ENCODE data around the gene LIPT2.

The LIPT2 gene

DNA sequence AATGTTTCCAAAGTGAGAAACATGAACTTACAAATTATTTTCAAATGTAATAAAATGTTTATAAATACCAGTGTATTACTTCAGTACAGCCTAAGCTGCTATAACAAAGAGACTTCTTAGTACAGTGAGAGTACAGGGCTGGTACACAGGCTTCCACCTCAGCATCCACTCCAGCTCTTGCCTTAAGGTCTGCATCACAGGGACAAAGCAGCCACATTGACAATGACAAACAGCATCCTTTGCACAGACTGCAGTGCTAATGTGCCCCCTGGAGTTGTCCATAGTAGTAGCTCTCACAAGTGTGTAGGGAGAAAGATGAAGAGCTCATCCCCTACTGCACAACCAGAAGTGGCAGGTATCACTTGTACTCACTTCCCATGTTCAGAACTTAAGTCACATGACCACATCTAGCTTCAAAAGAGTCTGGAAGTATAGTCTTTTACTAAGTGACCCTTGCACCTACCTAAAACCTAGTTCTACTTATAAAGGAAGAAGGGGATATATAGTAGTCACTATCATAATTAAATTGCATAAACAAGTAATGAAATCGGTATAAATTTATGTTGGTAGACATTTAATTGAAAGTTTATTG lies 10.7 kb upstream of the LIPT2 start:
- Histone ChIP-seq H3K4me1 (ENCODE audit: control insufficient read depth, insufficient read depth, low read length) (no peaks in the 10 kb centered on the region), H3K27ac (ENCODE audit: low read length) (no peak overlapping the region), H3K36me3 (ENCODE audit: control insufficient read depth, insufficient read depth, low read length) (no peaks in the 10 kb centered on the region), H3K4me3 (ENCODE audit: low read length) (no peak overlapping the region), H3K9me3 (ENCODE audit: control insufficient read depth, insufficient read depth, low read length) (no peaks in the 10 kb centered on the region; the same call in none of the 2 replicates), H3K27me3 (ENCODE audit: control insufficient read depth, insufficient read depth, low read length) (no peaks in the 10 kb centered on the region)
- no peak for DNase-seq (ENCODE audit: low read depth, low spot score)
- 100% methylated on average over 1 of the region's 1 CpG for WGBS (ENCODE audit: insufficient coverage, insufficient read length)

DNA sequence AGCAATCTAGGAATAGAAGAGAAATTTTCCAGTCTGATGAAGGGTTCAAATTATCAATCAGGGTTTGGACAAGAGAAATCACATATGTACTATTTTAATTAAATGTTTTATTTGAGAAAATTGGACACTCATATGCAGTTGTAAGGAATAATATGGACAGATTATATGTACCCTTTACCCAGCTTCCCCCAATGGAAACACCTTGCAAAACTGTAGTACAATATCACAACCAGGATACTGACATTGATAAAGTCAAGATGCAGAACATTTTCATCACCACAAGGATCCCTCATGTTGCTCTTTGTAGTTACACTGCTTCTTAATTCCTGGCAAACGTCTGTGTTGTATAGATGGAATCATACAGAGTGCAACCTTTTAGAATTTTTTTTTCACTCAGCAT lies 1.4 kb upstream of the LIPT2 start:
- Histone ChIP-seq H3K27ac (ENCODE audit: low read length) (no peak overlapping the region), H3K4me3 (ENCODE audit: low read length) (no peak overlapping the region), H3K27me3 (ENCODE audit: control insufficient read depth, insufficient read depth, low read length) (no peaks in the 10 kb centered on the region), H3K4me1 (ENCODE audit: control insufficient read depth, insufficient read depth, low read length) (peaks cover 3% of the 10 kb centered on the region; the same call in 1 of the 2 replicates), H3K36me3 (ENCODE audit: control insufficient read depth, insufficient read depth, low read length) (no peaks in the 10 kb centered on the region), H3K9me3 (ENCODE audit: control insufficient read depth, insufficient read depth, low read length) (no peaks in the 10 kb centered on the region)
- no CpG with 5 or more reads among the region's 1 CpG for WGBS (ENCODE audit: insufficient coverage, insufficient read length)
- no peak for DNase-seq (ENCODE audit: low read depth, low spot score)

DNA sequence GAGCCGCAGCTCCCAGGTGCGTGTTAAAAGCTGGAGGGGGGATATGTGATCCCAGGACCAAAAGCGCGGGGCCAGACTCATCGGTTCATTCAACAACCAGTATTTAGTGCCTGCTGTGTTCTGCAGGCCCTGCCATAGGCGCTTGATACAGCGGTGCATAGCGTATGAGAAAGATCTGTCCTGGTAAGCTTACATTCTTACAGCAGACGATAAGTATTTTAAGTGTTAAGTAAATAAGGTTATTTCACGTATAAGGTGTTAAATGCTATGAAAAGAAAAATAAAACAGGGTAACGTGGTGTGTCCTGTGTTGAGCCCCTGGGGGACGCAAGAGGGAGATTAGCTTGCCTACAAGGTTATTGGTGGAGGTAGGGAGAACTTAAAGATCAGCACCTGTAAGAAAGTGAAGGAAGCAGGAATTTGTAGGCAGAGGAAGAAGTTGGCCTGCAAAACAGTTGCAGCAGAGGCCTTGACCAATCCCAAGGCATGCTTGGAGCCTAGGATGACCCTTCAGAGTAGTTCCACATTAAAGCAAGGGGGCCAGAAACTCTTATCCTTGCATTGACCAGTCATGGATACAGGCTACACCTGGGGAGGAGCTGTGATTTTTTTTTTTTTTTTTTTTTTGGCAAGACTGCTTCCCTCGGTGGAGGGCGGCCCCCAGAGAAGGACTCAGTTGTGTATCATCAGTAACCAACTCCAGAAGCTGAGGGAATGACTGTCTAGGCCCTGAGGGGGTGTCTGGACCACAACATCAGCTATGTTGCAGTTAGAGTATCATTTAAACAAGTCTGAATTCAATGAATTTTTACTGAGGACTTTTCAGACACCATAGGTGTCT lies 487 bp upstream of the LIPT2 start:
- Histone ChIP-seq H3K4me3 (ENCODE audit: low read length) (peak overlapping the region; percentile 75; the same call in 1 of the 2 replicates), H3K36me3 (ENCODE audit: control insufficient read depth, insufficient read depth, low read length) (no peaks in the 10 kb centered on the region), H3K4me1 (ENCODE audit: control insufficient read depth, insufficient read depth, low read length) (peaks cover 3% of the 10 kb centered on the region; the same call in 1 of the 2 replicates), H3K27ac (ENCODE audit: low read length) (no peak overlapping the region), H3K9me3 (ENCODE audit: control insufficient read depth, insufficient read depth, low read length) (no peaks in the 10 kb centered on the region), H3K27me3 (ENCODE audit: control insufficient read depth, insufficient read depth, low read length) (no peaks in the 10 kb centered on the region)
- DNase-seq (ENCODE audit: low read depth, low spot score), result peak; percentile 52
- 100% methylated on average over 1 of the region's 14 CpGs for WGBS (ENCODE audit: insufficient coverage, insufficient read length)

DNA sequence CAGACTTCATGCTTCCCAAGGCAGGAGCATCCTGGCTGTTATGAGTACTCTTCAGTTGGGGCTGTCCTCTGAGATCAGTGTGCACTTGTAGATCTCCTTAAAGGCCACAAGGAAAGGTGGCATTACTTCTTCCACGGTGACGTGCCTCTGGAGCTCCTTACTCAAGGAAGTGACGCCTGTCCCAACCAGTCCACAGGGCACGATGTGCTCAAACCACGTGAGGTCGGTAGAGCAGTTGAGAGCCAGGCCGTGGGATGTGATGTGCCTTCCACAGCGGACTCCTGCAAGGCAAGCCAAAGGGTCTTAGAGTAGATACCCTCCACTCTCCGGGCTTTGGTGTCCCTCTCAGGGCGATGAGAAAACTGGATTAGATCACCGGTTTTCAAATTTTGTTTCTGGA lies 1.4 kb downstream of the LIPT2 start:
- Histone ChIP-seq H3K4me3 (ENCODE audit: low read length) (no peak overlapping the region), H3K27ac (ENCODE audit: low read length) (no peak overlapping the region), H3K9me3 (ENCODE audit: control insufficient read depth, insufficient read depth, low read length) (no peaks in the 10 kb centered on the region), H3K36me3 (ENCODE audit: control insufficient read depth, insufficient read depth, low read length) (no peaks in the 10 kb centered on the region), H3K4me1 (ENCODE audit: control insufficient read depth, insufficient read depth, low read length) (peaks cover 5% of the 10 kb centered on the region; the same call in 1 of the 2 replicates), H3K27me3 (ENCODE audit: control insufficient read depth, insufficient read depth, low read length) (no peaks in the 10 kb centered on the region)
- no peak for DNase-seq (ENCODE audit: low read depth, low spot score)
- WGBS (ENCODE audit: insufficient coverage, insufficient read length), result no CpG with 5 or more reads among the region's 11 CpGs

DNA sequence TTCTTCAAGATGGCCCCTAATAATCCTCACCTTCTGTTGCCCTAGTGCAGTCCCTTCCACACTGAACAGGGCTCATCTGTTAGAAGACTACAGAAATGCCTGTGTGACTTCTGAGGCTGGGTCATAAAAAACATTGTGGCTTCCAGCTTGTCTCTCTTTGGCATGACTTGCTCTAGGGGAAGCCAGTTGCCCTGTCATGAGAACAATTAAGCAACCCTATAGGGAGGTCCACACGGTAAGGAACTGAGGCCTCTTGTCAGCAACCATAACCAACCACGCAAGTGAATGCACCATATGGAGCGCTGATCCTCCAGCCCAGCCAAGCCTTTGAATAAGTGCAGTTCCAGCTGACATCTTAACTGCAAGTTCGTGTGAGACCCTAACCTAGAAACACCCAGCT lies 2.6 kb downstream of the LIPT2 start:
- H3K9me3 ChIP-seq (ENCODE audit: control insufficient read depth, insufficient read depth, low read length), result no peaks in the 10 kb centered on the region
- H3K27me3 ChIP-seq (ENCODE audit: control insufficient read depth, insufficient read depth, low read length), result no peaks in the 10 kb centered on the region
- no CpG with 5 or more reads among the region's 4 CpGs for WGBS (ENCODE audit: insufficient coverage, insufficient read length)
- H3K36me3 ChIP-seq (ENCODE audit: control insufficient read depth, insufficient read depth, low read length), result no peaks in the 10 kb centered on the region
- no peak overlapping the region for H3K27ac ChIP-seq (ENCODE audit: low read length)
- H3K4me1 ChIP-seq (ENCODE audit: control insufficient read depth, insufficient read depth, low read length), result peaks cover 5% of the 10 kb centered on the region; the same call in 1 of the 2 replicates
- DNase-seq (ENCODE audit: low read depth, low spot score), result no peak
- H3K4me3 ChIP-seq (ENCODE audit: low read length), result no peak overlapping the region

DNA sequence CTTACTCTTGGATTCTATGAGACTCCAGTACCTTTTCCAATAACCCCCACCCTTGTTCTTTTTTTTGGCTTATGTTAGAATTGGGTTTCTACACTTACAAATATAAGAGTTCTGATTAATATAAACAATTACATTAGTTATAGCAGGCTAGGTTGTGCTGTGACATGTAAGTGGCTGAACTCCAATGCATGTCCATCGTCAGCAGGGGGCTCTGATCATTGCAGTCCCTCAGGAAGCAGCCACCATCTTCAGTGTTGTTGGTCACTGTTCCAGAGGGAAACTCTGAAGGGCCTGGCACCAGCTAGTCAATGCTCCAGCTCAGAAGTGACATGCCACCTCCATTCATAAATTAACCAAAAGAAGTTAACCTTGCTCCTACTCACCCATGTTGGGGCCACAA lies 5.6 kb downstream of the LIPT2 start:
- WGBS (ENCODE audit: insufficient coverage, insufficient read length), result no CpG with 5 or more reads among the region's 1 CpG
- H3K4me3 ChIP-seq (ENCODE audit: low read length), result no peak overlapping the region
- H3K27me3 ChIP-seq (ENCODE audit: control insufficient read depth, insufficient read depth, low read length), result no peaks in the 10 kb centered on the region
- no peaks in the 10 kb centered on the region for H3K9me3 ChIP-seq (ENCODE audit: control insufficient read depth, insufficient read depth, low read length)
- no peak for DNase-seq (ENCODE audit: low read depth, low spot score)
- no peak overlapping the region for H3K27ac ChIP-seq (ENCODE audit: low read length)
- no peaks in the 10 kb centered on the region for H3K36me3 ChIP-seq (ENCODE audit: control insufficient read depth, insufficient read depth, low read length)
- peaks cover 5% of the 10 kb centered on the region; the same call in 1 of the 2 replicates for H3K4me1 ChIP-seq (ENCODE audit: control insufficient read depth, insufficient read depth, low read length)

DNA sequence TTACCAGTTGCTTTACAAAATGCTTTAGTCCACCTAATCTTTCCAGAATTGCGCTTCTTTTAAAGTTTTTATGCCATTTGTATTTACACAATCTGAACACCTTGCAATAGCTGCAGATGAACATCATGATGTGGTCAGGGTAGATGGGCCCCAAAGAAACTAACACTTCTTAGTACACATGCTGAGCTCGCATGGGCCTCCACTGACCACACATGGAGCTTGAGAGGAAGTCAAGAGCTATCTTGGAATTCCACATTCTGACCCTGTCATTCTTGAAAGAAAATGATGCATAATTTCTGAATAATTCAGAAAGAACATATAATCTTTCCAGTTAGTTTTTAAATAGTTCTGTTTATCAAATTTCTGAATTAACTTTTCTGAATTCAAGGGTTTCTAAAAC lies 7.7 kb downstream of the LIPT2 start:
- no peaks in the 10 kb centered on the region for H3K27me3 ChIP-seq (ENCODE audit: control insufficient read depth, insufficient read depth, low read length)
- no CpG with 5 or more reads among the region's 2 CpGs for WGBS (ENCODE audit: insufficient coverage, insufficient read length)

DNA sequence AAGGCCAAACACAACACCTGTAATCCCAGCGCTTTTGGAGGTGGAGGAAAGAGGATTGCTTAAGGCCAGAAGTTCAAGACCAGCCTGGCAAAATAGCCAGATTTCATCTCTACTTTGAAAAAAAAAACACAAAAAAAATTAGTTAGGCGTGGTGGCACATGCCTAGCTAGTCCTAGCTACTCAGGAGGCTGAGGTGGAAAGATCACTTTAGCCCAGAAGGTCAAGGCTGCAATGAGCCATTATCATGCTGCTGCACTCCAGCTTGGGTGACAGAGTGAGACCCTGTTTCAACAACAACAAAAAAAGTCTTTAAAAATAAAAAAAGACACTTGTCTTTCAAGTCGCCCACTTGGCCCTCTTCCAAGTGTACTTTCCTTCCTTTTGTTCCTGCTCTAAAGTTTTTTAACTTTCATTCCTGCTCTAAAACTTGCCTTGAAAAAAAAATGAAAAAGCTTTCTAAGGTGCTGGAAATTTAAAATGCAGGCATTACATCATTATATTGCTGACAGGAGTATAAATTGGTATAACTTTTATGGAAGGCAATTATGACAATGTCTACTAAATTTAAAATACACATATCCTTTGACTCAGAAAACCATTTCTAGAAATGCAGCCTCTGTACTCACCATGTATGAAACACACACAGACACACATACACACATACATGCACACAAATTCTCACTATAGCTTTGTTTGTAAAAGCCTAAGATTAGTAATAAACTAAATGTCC lies 12.7 kb downstream of the LIPT2 start:
- no peak overlapping the region for H3K27ac ChIP-seq (ENCODE audit: low read length)
- no peak for DNase-seq (ENCODE audit: low read depth, low spot score)
- H3K4me1 ChIP-seq (ENCODE audit: control insufficient read depth, insufficient read depth, low read length), result no peaks in the 10 kb centered on the region
- no peaks in the 10 kb centered on the region for H3K9me3 ChIP-seq (ENCODE audit: control insufficient read depth, insufficient read depth, low read length)
- WGBS (ENCODE audit: insufficient coverage, insufficient read length), result no CpG with 5 or more reads among the region's 3 CpGs
- no peak overlapping the region for H3K4me3 ChIP-seq (ENCODE audit: low read length)
- H3K36me3 ChIP-seq (ENCODE audit: control insufficient read depth, insufficient read depth, low read length), result no peaks in the 10 kb centered on the region
- H3K27me3 ChIP-seq (ENCODE audit: control insufficient read depth, insufficient read depth, low read length), result no peaks in the 10 kb centered on the region

More for the DNA sequence above, 7.7 kb downstream of the LIPT2 start:
- H3K4me3 ChIP-seq (ENCODE audit: low read length), result no peak overlapping the region
- no peaks in the 10 kb centered on the region for H3K9me3 ChIP-seq (ENCODE audit: control insufficient read depth, insufficient read depth, low read length)
- no peak overlapping the region for H3K27ac ChIP-seq (ENCODE audit: low read length)
- no peak for DNase-seq (ENCODE audit: low read depth, low spot score)
- H3K36me3 ChIP-seq (ENCODE audit: control insufficient read depth, insufficient read depth, low read length), result no peaks in the 10 kb centered on the region
- 0 out of 2 replicates have a peak, but pooled peaks cover 1% of the 10 kb centered on the region for H3K4me1 ChIP-seq (ENCODE audit: control insufficient read depth, insufficient read depth, low read length)

DNA sequence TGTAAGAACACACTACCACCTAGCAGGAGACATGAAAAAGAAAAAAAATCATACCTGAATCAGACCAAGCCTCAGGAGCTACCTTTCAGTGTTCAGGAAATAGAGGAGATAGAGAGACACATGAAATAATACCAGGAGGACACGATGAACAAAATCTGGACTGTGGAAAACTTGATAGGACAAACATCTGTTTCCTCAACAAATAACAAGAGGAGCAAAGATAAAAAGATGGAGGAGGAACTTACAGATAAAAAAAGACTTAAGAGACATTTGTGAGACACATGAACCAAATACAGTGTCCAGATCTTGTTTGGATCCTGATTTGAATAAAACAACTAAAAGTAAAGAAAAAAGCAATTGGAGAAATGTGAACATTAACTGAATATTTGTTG lies 13.8 kb downstream of the LIPT2 start:
- no peaks in the 10 kb centered on the region for H3K36me3 ChIP-seq (ENCODE audit: control insufficient read depth, insufficient read depth, low read length)
- H3K9me3 ChIP-seq (ENCODE audit: control insufficient read depth, insufficient read depth, low read length), result no peaks in the 10 kb centered on the region
- H3K27ac ChIP-seq (ENCODE audit: low read length), result no peak overlapping the region
- no CpG with 5 or more reads among the region's 1 CpG for WGBS (ENCODE audit: insufficient coverage, insufficient read length)
- no peaks in the 10 kb centered on the region for H3K27me3 ChIP-seq (ENCODE audit: control insufficient read depth, insufficient read depth, low read length)
- no peak for DNase-seq (ENCODE audit: low read depth, low spot score)
- no peak overlapping the region for H3K4me3 ChIP-seq (ENCODE audit: low read length)
- H3K4me1 ChIP-seq (ENCODE audit: control insufficient read depth, insufficient read depth, low read length), result no peaks in the 10 kb centered on the region

DNA sequence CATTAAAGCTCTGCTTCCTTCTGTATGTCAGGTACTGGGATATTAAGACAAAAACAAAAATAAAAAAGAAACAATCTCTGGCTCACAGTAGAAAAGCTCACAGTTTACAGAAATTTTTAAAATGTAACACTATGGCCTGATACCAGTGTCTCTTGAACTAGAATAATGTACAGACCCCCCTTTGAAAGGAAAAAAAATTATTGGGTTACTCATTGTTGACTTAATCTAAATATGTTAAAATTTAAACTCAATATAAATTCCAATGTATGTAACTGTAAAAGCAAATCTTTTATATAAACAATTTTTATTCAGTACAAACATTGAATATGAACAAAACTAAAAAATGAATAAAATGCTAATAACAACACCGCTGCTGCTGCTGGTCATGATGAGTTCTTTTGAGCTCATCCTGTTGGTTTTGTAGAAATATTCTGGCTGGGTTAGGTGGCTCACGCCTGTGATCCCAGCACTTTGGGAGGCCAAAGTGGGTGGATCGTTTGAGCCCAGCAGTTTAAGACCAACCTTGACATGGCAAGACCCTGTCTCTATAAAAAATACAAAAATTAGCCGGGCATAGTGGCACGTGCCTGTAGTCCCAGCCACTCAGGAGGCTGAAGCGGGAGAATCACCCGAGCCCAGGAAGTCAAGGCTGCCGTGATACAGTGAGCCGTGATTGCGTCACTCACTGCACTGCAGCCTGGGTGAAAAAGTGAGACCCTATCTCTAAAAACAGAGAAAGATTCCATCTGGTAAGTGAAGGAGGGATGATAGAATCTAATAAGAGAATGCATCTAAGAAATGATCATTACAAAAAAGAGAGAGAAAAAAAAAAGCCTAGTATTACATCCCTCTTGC lies 14.4 kb downstream of the LIPT2 start:
- H3K9me3 ChIP-seq (ENCODE audit: control insufficient read depth, insufficient read depth, low read length), result no peaks in the 10 kb centered on the region
- WGBS (ENCODE audit: insufficient coverage, insufficient read length), result no CpG with 5 or more reads among the region's 10 CpGs
- DNase-seq (ENCODE audit: low read depth, low spot score), result no peak
- no peaks in the 10 kb centered on the region for H3K4me1 ChIP-seq (ENCODE audit: control insufficient read depth, insufficient read depth, low read length)
- no peaks in the 10 kb centered on the region for H3K27me3 ChIP-seq (ENCODE audit: control insufficient read depth, insufficient read depth, low read length)
- no peak overlapping the region for H3K27ac ChIP-seq (ENCODE audit: low read length)
- no peaks in the 10 kb centered on the region for H3K36me3 ChIP-seq (ENCODE audit: control insufficient read depth, insufficient read depth, low read length)
- no peak overlapping the region for H3K4me3 ChIP-seq (ENCODE audit: low read length)

Measured in iPS DF 6.9 (cell line).